ENCODE results near the gene ABHD8.
A peak's percentile ranks its signal among the peaks of the same experiment; 100 is the strongest.

Gene ABHD8

DNA sequence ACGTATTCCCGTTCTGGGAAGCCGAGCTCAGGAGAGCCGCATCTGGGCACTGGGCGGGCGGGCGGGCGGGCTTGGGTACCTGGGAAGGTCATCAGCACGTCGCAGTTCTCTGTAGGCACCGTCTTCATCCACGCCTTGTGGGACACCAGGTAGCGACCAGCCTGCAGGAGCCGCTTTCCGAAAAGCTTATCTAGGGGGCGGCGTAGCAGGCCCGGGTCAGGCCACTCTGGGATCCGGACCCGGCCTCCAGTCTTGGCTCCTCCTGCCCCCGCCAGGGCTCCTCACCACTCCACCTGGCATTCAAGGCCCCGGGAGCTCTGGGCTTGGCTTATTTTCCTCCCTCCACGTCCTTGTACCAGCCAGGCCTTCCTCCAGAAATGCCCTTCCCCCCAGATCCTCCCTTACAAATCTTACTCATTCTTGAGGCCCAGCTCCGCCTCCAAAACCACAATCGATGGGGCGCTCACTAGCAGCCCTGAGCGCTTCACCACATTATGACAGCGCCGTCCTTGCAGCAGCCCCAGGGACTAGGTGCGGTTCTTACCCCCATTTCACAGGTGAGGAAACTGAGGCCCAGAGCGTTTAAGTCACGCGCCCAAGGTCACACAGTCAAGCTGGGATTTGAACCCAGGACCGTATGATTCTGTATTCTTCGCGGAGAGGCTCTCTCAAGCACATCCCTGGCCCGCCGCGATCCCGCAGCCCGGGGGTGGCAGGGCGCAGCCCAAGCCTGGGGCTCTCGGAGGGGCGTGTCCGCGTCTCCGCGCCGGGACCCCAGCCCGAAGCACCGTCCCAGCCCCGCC lies 30.6 kb upstream of the ABHD8 start:
- DNase-seq, result peak; percentile 43

DNA sequence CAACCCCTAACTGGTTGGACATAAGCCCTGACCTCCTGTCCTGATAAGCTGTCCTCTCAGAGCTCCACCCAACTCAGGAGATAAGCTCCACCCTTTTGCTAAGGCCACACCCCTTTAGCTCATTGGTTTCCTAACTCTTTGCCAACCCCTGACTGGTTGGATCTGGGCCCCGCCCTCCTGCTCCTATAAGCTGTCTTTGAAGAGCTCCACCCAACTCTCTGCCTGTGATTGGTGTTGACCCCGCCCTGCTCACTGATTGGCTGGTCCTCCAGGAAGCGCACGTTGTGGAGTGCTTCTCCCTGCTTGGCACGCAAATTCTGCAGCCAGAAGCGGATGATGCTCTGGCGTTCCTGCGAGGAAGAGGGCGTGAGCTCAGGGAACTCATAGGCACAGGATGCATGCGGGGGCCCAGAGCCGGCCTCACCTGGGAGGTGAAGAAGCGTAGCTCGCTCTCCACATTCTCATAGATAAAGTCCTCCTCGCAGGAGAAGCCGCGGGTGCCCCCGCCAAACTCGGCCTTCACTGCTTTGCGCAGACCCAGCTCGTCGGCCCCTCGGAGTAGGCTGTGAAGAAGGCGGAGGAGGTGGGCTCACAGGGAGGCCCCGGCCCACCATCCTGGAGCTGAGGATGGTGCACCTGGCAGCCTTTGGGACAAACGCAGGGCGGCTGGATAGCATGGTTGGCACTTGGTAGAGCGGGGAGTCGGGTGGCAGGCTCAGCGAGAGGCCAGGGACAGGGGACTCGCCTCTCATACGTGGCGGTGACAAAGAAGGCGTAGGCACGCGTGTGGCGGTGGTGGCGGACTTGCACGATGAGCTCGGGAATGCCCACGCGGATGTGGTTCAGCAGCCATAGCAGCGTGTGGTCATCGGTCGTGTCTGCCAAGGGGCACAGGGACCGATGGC lies 29.7 kb upstream of the ABHD8 start:
- no peak for DNase-seq

DNA sequence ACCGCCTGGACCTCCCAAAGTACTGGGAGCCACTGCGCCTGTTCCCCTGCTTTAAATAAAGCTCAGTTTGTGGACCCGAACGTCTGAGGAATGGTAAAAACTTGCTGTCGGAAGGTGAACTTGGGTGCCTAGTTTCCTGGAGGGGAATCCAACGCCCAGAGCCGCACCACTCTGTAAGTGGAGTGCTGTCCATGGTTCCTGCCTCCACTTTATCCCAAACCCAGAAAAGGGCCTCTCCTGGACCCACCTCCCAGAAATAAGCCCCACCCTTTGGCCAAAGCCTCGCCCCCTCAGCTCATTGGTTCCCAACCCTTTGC lies 29.1 kb upstream of the ABHD8 start:
- no peak for DNase-seq

DNA sequence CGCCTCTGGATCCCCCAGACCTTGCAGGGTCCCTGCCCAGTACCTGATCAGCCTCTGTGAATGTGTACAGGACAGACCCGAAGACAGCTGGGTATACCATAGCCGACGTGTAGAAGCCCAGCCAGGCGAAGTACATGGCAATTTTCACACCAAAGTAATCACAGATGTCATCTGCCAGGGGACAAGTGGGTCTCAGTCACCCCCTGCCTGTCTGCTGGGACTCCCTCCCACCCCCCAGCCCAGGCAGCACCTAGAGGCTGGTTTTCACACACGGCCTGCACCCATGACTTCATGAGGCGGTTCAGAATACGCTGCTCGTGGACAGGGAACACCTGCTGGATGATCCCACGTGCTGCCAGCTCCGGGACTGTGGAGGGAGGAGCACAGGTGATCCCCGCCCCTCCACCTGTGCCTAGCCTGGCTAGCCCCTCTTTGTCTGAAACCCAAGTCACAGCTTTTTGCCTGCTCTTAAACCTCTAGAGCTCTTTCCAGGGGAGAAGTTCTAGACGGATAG lies 27.9 kb upstream of the ABHD8 start:
- DNase-seq, result no peak

DNA sequence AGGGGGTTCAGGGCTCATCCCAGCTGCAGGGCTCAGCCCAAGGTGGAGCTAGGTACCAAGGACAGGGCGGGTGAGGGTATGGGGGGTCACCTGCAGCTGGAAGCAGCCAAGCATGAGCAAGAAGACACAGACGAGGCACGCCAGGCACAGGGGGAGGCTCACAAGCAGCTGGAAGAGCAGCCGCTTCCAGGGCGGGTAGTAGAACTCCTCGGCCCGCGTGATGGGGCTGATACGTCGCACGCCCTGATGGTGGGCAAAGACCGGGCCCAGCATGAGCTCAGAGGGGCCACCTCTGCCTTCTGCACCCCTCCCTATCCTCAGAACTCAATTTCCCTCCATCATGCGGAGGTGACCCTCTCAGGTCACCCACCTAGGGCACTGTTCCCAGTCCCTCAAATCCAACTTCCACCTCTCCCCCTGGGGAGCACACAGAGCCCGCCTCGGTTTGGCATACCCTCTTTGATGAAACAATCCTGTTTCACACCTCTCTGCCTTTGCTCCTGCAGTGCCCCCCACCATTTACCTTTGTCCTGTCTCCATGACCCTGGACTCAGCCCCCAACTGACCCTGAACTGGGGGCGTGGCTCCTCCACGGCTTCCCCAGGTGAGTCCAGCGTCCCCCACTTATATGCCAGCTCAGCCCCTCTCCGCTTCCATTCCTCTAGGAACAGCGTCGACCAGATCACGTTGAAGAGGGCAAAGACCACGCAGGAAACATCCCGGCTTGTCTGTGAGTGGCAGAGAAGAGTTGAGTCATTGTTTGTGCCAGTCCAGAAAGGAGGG lies 27.2 kb upstream of the ABHD8 start:
- DNase-seq, result no peak

DNA sequence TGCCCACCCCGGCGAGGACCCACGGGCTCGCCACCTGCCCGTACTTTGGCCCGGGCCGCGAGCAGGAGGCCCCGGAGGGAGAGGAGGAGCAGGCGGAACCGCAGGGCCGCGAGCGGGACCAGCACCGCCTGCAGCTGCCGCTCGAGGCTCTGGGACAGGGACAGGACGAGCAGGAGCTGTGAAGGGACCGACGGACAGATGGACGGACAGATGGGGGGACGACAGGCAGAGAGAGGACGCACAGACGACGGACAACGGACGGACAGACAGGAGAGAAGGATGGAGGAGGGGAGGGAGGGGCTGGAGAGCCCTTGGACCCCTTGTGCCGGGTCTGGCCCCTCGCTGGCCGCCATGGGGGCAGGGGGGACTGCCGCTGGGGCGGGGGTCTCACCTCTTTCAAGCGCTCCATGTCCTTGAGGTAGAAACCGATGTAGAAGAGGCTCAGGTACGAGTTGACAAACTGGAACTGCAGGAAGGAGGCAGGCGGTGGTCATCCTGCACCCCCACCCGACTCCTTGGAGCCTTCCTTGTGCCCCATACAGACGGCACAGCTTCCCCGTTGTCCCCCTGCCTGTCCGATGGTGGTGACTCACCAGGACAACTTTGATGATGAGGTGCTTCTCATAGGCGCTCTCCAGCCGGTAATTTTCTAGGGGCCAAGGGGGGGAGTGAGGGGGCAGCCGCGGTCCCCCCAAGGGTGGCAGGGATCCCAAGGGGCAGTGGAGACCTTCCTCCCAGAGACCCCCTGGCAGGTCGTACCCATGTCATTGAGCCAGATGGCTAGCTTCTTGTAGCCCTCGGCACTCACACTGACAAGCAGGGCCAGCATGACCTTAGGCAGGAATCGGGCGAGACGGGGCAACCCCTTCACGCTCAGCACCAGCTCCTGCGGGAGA lies 26.4 kb upstream of the ABHD8 start:
- no peak for DNase-seq

DNA sequence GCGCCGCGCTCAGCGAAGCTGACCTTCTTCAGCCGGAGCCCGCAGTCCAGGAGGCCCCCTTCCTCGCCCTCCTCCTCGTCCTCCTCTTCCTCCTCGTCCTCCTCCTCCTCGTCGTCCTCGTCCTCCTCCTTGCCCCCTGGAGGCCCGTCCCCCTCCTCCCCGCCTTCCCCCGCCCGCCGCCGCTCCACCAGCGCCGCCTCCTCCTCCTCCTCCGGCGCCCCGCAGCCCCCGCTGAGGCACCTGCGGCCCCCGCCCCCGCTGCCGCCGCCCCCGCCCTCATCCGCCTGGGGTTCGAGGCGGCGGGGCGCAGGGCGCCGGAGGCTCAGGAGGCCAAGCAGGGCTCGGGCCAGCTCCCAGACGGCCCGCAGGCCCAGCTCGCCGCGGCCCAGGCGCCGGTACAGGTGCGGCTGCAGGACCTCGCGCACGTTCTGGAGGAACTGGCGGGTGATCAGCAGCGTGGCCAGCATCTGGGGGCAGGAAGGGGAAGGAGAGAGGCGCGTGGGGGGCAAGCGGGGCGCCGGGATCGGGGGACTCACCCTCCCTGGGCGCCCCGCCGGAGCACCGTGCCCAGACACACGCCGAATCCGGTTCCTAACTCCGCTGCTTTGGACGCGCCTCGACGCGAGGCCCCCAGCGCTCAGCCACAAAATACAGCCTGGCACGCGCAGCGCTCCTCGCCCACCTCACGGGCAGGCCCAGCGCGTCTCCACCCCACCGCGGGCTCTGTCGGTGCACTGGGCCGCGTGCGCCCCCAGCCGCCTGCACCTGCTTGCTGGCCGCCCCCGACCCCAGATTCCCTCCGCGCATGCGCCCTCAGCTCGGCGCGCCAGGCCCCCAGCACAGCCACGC lies 25.5 kb upstream of the ABHD8 start:
- DNase-seq, result no peak

DNA sequence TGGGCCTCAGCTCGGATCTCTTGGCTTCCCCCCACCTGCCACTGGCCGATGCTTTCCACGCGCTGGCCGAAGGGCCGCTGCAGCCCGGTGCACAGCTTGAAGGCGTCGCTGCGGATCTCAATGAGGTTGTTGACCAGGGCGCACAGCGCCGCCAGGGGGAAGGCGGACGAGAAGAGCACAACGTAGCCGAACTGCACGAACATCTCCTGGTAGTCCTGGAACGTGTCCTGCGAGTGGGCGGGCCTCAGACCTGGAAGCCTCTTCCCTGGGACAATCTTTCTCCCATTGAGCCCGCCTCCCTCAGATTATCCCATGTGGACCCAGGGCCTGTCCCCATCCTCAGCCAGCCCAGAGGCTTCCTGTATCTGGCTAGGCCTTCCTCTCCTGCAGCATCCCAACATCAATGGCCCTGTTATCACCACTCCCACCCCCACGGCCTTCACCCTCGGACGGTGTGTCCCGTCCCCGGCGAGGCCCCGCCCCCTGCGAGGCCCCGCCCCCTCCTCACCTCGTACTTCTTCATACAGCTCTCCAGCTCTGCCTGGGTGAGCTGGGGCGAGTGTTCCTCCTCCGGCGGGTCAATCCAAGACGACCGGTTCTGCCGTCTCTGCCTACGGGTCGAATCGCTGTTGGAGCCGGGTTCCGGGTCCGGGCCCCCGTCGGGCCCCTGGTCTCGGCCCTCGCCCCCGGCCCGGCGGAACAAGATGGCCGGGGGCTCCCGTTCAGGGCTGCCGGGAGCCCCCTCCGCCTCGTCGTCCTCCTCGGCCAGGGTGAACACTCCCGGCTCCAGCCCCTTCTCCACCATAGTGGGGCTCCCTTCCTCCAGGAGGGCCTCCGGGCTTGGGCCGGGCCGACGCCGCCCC lies 24.7 kb upstream of the ABHD8 start:
- DNase-seq, result no peak

DNA sequence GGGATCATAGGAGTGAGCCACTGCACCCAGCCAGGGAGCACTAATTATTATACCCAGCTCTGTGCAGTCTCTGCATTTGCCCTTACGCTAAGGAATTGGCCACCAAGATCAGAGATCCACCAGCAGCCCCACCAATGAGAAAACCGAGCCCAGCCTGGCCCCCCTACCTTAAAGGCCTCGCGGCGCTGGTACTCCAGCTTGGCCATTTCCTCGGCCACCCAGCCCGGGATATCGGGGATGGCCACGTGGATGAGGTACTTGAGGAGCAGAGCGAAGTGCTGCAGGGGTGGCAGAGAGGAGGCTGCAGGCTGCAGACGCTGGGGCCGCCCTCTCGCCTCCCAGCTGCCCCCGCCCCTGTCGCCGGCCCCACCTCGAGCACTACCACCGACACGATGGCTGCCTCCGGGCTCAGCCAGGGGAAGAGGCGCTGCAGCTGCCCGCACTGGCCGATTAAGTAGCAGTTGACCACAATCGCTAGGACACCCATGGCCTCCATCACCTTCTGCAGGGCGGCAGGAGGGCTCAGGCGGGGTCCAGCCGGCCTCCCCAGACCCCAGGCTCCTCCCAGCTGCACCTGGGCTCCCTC lies 23.9 kb upstream of the ABHD8 start:
- no peak for DNase-seq

DNA sequence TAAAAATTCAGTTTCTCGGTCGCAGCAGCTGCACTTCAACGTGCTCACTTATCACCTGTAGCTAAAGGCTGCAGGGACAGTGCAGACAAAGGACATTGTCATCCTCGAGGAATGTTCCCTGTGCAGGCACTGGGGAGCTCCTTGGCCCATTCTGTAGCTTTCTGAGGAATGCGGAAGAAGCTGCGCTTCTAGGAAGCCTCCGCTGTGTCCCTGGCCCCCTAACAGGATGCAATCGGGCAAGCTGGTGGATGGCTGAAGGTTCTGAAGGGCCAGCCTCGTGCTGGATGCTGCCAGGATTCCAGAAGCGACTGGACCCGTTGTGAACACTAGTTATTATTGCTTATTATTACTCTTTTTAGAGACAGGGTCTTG lies 23.4 kb upstream of the ABHD8 start:
- DNase-seq, result no peak

DNA sequence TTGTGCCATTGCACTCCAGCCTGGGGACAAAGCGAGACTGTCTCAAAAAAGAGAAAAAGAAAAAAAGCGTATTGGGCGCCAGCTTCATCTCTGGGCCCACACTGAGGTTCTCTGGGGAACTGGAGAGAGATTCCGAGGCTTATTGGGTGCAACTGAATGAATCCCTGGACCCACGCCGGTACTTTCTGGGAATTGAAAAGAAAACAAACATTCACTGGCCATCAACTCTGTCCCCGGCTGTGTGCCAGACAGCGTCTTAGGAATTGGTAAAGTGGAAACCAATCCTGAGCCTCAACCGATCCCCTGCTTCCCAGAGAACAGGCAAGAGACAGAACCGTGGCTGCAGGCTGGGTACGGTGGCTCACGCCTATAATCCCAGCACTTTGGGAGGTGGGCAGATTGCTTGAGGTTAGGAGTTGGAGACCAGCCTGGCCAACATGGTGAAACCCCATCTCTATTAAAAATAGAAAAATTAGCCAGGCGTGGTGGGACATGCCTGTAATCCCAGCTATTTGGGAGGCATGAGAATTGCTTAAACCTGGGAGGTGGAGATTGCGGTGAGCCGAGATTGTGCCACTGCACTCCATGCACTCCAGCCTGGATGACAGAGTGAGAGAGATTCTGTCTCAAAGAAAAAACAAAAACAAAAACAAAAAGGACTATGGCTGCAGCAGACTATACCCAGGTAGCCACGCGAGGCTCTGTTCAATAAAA lies 22.8 kb upstream of the ABHD8 start:
- DNase-seq, result no peak

DNA sequence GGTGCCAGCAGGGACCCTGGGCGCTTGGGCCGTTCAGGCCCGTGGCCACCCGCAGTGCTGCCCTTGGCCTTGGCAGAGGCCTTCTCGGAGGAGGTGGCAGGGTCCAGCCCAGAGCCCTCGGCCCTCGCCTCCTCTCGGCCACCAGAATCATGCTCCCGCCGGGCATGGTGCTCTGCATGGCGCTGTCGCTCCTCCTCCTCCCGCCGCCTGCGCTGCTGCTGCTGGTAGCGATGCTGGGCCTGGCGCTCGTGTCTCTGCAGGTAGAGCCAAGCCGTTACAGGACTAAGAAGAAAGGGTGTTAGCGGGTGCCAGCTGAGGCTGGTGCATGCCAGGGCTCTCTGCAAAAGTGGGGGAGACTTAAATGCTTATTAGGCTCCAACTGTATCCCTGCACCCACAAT lies 21.9 kb upstream of the ABHD8 start:
- no peak for DNase-seq

DNA sequence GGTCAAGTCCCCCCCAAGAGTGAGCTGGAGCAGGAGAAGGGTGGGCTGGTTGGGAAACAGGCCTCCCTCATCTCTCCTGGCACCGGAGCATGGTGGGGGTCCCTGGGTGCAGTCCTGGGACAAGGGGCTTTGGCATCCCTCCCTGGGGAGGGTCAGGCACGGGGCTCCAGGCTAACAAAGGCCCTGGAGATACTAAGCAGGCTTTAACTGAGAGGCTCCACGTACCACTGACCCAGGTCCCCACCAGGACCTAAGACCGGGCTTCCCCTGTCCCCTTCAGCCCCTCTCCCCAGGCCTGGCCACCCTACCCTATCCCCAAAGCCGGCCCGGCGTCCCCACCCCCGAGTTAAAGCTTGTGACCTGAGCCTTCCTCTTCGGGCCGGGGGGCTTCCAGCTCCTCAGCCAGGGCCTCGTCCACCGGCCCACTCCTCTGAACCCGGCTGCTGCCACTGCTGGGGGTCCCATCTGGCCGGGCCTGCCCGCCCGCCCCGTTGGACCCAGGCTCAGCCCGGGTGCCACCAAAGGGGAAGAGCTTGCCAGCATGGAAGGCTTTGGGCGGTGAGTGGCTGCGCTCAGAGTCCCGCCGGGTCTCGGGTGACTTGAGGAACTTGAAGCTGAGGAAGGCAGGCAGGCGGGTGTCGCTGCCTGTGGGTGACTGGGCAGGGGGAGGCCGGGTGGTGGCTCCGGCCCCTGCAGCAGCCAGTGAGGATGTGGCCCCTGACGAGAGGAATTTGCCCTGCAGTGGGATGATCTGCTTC lies 21.3 kb upstream of the ABHD8 start:
- no peak for DNase-seq

DNA sequence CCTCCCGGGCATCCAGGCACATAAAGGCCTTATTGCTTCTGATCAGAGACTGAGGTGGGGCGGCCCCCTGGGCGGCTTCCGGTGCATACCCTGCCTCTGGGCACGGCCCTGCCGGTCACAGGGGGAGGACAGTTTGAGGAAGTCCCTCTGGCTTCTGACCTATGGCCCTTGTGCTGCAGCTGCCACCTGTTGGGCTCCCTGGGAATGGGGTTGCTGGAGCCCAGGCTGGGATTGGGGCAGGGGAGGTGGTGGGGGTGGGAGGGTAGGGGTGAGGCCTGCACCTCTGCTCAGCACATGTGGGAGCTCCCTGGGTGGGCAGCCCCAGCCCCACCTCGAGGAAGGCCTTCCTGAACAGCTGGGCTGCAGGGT lies 20.7 kb upstream of the ABHD8 start:
- DNase-seq, result no peak

DNA sequence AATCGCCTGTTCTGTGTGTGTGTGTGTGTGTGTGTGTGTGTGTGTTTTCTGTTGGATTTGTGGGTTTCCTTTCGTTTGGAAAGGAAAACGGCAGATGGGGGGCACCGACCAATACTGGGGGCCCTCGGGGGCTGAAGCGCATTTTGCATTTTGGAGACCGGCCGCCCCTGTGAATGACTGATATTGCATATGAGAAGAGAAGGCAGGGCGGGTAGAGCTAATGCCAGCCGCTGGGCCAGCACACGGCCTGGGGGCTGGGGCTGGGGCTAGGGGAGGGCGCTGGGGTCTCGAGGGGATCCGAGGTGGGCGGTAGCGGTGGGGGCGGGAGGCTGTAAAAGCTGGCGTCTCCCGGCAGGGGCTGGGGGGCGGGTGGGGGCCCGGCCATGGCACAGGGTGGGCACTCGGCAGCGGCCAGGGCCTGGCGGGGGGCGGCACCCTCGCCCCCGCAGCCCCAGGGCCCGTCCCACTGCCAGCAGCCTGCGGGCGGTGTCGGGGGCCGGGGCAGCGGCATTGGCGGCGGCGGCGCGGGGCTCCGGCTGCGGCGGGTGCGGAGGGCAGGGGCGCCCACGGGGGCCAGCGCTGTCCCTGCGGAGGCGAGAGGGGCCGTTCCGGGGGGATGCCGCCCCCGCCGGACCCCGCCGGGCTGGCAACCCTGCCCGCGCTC lies 20.2 kb upstream of the ABHD8 start:
- no peak for DNase-seq

DNA sequence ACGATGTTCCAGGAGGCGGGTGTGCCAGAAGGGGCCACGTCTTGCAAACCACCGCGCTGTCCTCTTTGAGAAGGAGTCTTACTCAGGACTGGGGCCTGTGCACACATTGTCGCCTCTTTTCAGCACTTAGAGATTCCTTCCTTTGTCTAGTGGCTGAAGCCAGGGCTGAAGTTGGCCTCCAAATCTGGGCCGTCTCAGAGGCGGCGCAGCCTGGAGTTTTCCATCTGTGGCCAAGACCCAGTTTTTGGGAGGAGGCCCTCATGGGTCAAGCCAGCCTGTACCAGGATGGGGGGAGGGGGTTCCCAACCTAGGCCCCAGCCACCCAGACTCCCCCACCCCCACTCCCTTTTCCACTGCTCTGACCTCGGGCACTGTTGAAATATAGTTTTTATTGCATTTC lies 19.6 kb upstream of the ABHD8 start:
- no peak for DNase-seq

DNA sequence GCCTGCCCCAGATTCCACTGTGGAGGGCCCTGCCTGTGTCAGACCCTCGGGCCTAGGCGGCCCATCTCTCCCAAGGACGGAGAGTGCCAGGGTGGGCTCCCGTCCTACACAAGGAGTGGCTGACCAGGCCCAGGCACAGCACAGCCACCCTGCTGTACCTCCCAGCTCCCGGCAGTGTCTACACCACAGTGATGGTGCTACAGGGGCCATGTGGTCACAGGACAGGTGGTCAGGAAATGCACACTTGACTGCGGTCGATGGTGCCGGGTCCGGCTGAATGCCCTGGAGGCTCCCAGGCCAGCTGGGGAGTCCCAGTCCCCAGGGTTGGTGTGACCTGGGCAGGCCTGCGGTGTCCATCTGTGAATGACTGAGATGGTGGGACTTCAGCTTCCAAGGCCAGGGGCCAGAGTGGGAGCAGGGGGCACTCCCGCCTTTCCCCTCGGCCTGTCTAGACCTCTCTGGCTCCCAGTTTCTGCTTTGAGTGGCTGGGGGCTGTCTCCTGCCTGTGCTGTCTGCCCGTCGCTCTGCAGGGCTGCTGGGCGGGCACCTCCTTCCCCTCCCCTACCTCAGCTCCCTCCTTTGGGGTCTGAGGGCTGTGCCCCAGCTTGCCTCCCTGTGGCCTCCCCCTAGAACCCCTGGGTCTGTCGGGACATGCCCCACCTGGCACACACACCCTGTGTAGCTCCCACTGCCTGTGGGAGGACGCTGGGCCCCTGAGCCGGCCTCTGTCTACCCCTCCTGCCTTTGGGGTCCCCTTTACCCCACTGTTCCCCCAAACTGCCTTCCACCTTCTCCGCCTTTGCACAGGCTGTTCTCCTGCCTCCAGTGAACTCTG lies 18.6 kb upstream of the ABHD8 start:
- DNase-seq, result no peak
